Vagina (tissue), 2 donors: ENCODE results near the gene OGDH.

Experiments
- POLR2A ChIP-seq, 2 donors: fragments of 450-650 bp; IDR thresholded peaks; one replicate each; pipeline ENCODE4 v1.6.1; 2017; ENCODE audit warnings: antibody characterized with exemption in 2 of 2, mild to moderate bottlenecking in 2 of 2, moderate library complexity in 2 of 2
- POLR2AphosphoS5 ChIP-seq, 2 donors: sonication (generic); formaldehyde crosslinking; IDR thresholded peaks; one replicate each; pipeline ENCODE4 v1.9.0; 2017; ENCODE audit warnings: antibody characterized with exemption in 2 of 2, mild to moderate bottlenecking in 2 of 2, low read depth in 1 of 2; ENCODE audit not compliant: insufficient read depth in 1 of 2
- TF ChIP-seq, protein P1 (sequence below), 3 experiments: fragments of 450-650 bp in 2 of 3; fragments of 200-600 bp in 1 of 3; sonication (generic) in 1 of 3; IDR thresholded peaks; one replicate each; pipeline ENCODE4 v1.5.1; 2017 to 2019; ENCODE audit warnings: antibody characterized with exemption in 3 of 3, mild to moderate bottlenecking in 2 of 3, moderate library complexity in 2 of 3

DNA sequence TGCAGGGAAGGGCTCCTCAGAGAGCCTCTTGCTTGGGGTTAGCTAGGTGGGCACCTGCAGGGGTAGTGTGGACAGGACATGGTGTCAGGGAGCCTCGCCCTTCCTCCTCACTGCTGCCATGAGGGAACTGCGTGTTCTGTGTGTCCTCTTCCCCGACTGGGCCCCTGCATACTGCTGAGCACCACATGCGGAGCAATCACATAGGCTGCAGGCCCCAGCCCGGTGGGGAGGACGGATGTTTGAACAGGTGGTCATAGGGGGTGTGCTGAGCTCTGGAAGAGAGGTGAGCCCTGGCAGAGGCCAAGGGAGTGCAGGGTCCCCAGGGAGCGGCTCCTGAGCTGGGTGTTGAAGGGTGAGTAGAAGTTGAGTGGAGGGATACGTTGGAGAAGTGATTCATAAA lies 93.9 kb downstream of the OGDH start:
- TF ChIP-seq, protein P1, sequence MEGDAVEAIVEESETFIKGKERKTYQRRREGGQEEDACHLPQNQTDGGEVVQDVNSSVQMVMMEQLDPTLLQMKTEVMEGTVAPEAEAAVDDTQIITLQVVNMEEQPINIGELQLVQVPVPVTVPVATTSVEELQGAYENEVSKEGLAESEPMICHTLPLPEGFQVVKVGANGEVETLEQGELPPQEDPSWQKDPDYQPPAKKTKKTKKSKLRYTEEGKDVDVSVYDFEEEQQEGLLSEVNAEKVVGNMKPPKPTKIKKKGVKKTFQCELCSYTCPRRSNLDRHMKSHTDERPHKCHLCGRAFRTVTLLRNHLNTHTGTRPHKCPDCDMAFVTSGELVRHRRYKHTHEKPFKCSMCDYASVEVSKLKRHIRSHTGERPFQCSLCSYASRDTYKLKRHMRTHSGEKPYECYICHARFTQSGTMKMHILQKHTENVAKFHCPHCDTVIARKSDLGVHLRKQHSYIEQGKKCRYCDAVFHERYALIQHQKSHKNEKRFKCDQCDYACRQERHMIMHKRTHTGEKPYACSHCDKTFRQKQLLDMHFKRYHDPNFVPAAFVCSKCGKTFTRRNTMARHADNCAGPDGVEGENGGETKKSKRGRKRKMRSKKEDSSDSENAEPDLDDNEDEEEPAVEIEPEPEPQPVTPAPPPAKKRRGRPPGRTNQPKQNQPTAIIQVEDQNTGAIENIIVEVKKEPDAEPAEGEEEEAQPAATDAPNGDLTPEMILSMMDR (IDR thresholded peaks at IDR 0.05), result no peak
- no peak for TF ChIP-seq POLR2A (IDR thresholded peaks at IDR 0.05)
- no peak for TF ChIP-seq POLR2AphosphoS5 (IDR thresholded peaks at IDR 0.05; ENCODE audit: insufficient read depth in 1 of 2, low read depth in 1 of 2)
